H9 (cell line): Measurements from ENCODE around the gene RGS16. TPM values are rescaled to one million over a fixed set of nuclear protein-coding genes. Genes with fewer than 3 reads are reported as not detected.

ENCODE experiments used
- DNase-seq: peaks from one replicate; pipeline ENCODE4 v3.0.0-alpha.2; 2017
- H2AFZ ChIP-seq: one replicate; pipeline ENCODE4 v1.6.1; 2013; ENCODE audit warnings: mild to moderate bottlenecking, low read length, control low read depth, moderate library complexity
- H2AK5ac ChIP-seq: 2 replicates; pipeline ENCODE4 v1.6.1; 2013; ENCODE audit warnings: low read length, control low read depth, mixed read lengths; ENCODE audit not compliant: insufficient read length
- H2BK120ac ChIP-seq: one replicate; pipeline ENCODE4 v1.6.1; 2013; ENCODE audit warnings: low read depth, mild to moderate bottlenecking, low read length, control low read depth, inconsistent platforms; ENCODE audit not compliant: poor library complexity, severe bottlenecking
- H2BK12ac ChIP-seq: 2 replicates; pipeline ENCODE4 v1.6.1; 2013; ENCODE audit warnings: low read length, control low read depth, mixed read lengths, low read depth; ENCODE audit not compliant: insufficient read length
- H2BK15ac ChIP-seq: 2 replicates; pipeline ENCODE4 v1.6.1; 2013; ENCODE audit warnings: low read depth, low read length, control low read depth
- H2BK20ac ChIP-seq: one replicate; pipeline ENCODE4 v1.6.1; 2013; ENCODE audit warnings: low read depth, mild to moderate bottlenecking, low read length, control low read depth, inconsistent platforms; ENCODE audit not compliant: poor library complexity, severe bottlenecking
- H2BK5ac ChIP-seq: 2 replicates; pipeline ENCODE4 v1.6.1; 2013; ENCODE audit warnings: low read length, control low read depth, mixed read lengths; ENCODE audit not compliant: insufficient read length
- H3K14ac ChIP-seq: 2 replicates; pipeline ENCODE4 v1.6.1; 2013; ENCODE audit warnings: low read length, control low read depth; ENCODE audit not compliant: insufficient read depth
- H3K18ac ChIP-seq: 2 replicates; pipeline ENCODE4 v1.6.1; 2013; ENCODE audit warnings: low read depth, mild to moderate bottlenecking, mixed read lengths, low read length, control low read depth; ENCODE audit not compliant: insufficient read length
- H3K23ac ChIP-seq: 2 replicates; pipeline ENCODE4 v1.6.1; 2013; ENCODE audit warnings: low read length, control low read depth, mixed read lengths, low read depth; ENCODE audit not compliant: insufficient read length
- H3K23me2 ChIP-seq: 2 replicates; pipeline ENCODE4 v1.6.1; 2013; ENCODE audit warnings: low read depth, mild to moderate bottlenecking, mixed read lengths, low read length, control low read depth; ENCODE audit not compliant: insufficient read length, poor library complexity, severe bottlenecking
- H3K27ac ChIP-seq: 2 replicates; pipeline ENCODE4 v1.5.1; 2013; ENCODE audit warnings: low read length, control low read depth, mixed read lengths, low read depth; ENCODE audit not compliant: insufficient read length
- H3K27me3 ChIP-seq: 2 replicates; pipeline ENCODE4 v1.6.1; 2013; ENCODE audit warnings: low read length, control low read depth, inconsistent platforms; ENCODE audit not compliant: insufficient read depth
- H3K4ac ChIP-seq: 2 replicates; pipeline ENCODE4 v1.6.1; 2013; ENCODE audit warnings: low read depth, mild to moderate bottlenecking, control low read depth, inconsistent platforms, low read length, moderate library complexity
- H3K4me1 ChIP-seq: 2 replicates; pipeline ENCODE4 v1.6.1; 2013; ENCODE audit warnings: low read length, control low read depth, inconsistent platforms; ENCODE audit not compliant: insufficient read depth
- H3K4me2 ChIP-seq: 2 replicates; pipeline ENCODE4 v1.6.1; 2013; ENCODE audit warnings: low read length, control low read depth, mixed read lengths; ENCODE audit not compliant: insufficient read length, insufficient read depth
- H3K56ac ChIP-seq: 2 replicates; pipeline ENCODE4 v1.6.1; 2013; ENCODE audit warnings: low read depth, mild to moderate bottlenecking, mixed read lengths, low read length, control low read depth; ENCODE audit not compliant: insufficient read length
- H3K79me1 ChIP-seq: 2 replicates; pipeline ENCODE4 v1.6.1; 2013; ENCODE audit warnings: low read depth, mild to moderate bottlenecking, moderate library complexity, low read length, control low read depth, inconsistent platforms; ENCODE audit not compliant: insufficient read depth, poor library complexity, severe bottlenecking
- H3K79me2 ChIP-seq: 2 replicates; pipeline ENCODE4 v1.6.1; 2013; ENCODE audit warnings: low read length, control low read depth, inconsistent platforms; ENCODE audit not compliant: insufficient read depth
- H3K9ac ChIP-seq: 2 replicates; pipeline ENCODE4 v1.6.1; 2013; ENCODE audit warnings: low read length, control low read depth, mixed read lengths; ENCODE audit not compliant: insufficient read length; ENCODE audit errors: extremely low read depth
- H3K9me3 ChIP-seq: one replicate; pipeline ENCODE4 v1.6.1; 2013; ENCODE audit warnings: low read depth, low read length, inconsistent platforms; ENCODE audit not compliant: control insufficient read depth
- H3T11ph ChIP-seq: one replicate; pipeline ENCODE4 v1.6.1; 2013; ENCODE audit warnings: mild to moderate bottlenecking, low read length, control low read depth, inconsistent platforms
- H4K20me1 ChIP-seq: one replicate; pipeline ENCODE4 v1.6.1; 2013; ENCODE audit not compliant: control insufficient read depth, insufficient read length, insufficient read depth
- H4K5ac ChIP-seq: 2 replicates; pipeline ENCODE4 v1.6.1; 2013; ENCODE audit warnings: low read depth, mild to moderate bottlenecking, mixed read lengths, low read length, control low read depth; ENCODE audit not compliant: insufficient read length
- H4K8ac ChIP-seq: replicated peaks from 2 replicates; pipeline ENCODE4 v1.6.1; 2013; ENCODE audit warnings: low read length, control low read depth, mixed read lengths, low read depth; ENCODE audit not compliant: insufficient read length
- H4K91ac ChIP-seq: 2 replicates; pipeline ENCODE4 v1.6.1; 2013; ENCODE audit warnings: low read depth, mild to moderate bottlenecking, moderate library complexity, mixed read lengths, low read length, control low read depth; ENCODE audit not compliant: insufficient read length
- H3K27ac Mint-ChIP-seq, 3 experiments: 2 replicates in 2 of 3; 3 replicates in 1 of 3; pipeline ENCODE4 v1.8.0; 2020 to 2021; ENCODE audit warnings: mixed read lengths in 3 of 3, mild to moderate bottlenecking in 1 of 3, moderate library complexity in 1 of 3
- H3K27me3 Mint-ChIP-seq: 2 replicates; pipeline ENCODE4 v1.8.0; 2021; ENCODE audit warnings: low read depth, mild to moderate bottlenecking, moderate library complexity, mixed read lengths
- H3K36me3 Mint-ChIP-seq, 3 experiments: 2 replicates in 2 of 3; 3 replicates in 1 of 3; pipeline ENCODE4 v1.8.0; 2020 to 2021; ENCODE audit warnings: low read depth in 3 of 3, mixed read lengths in 3 of 3; ENCODE audit not compliant: insufficient read depth in 1 of 3
- H3K4me1 Mint-ChIP-seq, 2 experiments: 2 replicates each; pipeline ENCODE4 v1.8.0; 2020; ENCODE audit warnings: mixed read lengths in 2 of 2
- H3K4me3 Mint-ChIP-seq, 2 experiments: 2 replicates in 1 of 2; 3 replicates in 1 of 2; pipeline ENCODE4 v1.8.0; 2020 to 2021; ENCODE audit warnings: mild to moderate bottlenecking in 2 of 2, mixed read lengths in 2 of 2, moderate library complexity in 1 of 2
- H3K9me3 Mint-ChIP-seq, 2 experiments: 2 replicates in 1 of 2; 3 replicates in 1 of 2; pipeline ENCODE4 v1.8.0; 2020; ENCODE audit warnings: mild to moderate bottlenecking in 2 of 2, mixed read lengths in 2 of 2, moderate library complexity in 1 of 2
- CTCF ChIP-seq: fragments of 200-600 bp; sonication (generic); conservative IDR thresholded peaks from 3 replicates; pipeline ENCODE4 v1.8.0; 2021; ENCODE audit warnings: antibody characterized with exemption, mild to moderate bottlenecking
- WGBS: extraction: QIAGEN DNeasy Blood & Tissue Kit; methylation state at CpG from one replicate; pipeline ENCODE4 v1.1.7; 2013; ENCODE audit warnings: missing lambda C conversion rate, low lambda C conversion rate, mixed read lengths; ENCODE audit not compliant: insufficient read length; ENCODE audit errors: extremely low coverage; 5-methylcytosine and 5-hydroxymethylcytosine counted together
- total RNA-seq: library from RNA; stranded (reverse); gene quantifications from 2 replicates; pipeline ENCODE4 v1.2.1, GENCODE V29; 2021

Gene RGS16
- total RNA-seq, 1 experiment from 2014 or later: 6.9 TPM

- Histone ChIP-seq H4K5ac (no peak overlapping the region), H3K79me2 (no peaks in the 10 kb centered on the region), H3K23me2 (no peaks in the 10 kb centered on the region), H3T11ph (no peak overlapping the region), H2BK12ac (no peak overlapping the region), H3K4ac (no peak overlapping the region), H3K9ac (no peak overlapping the region), H3K4me2 (no peak overlapping the region), H3K27ac (no peak overlapping the region), H2AK5ac (no peak overlapping the region), H3K9me3 (no peaks in the 10 kb centered on the region), H3K79me1 (no peaks in the 10 kb centered on the region), H2BK20ac (no peak overlapping the region), H2BK120ac (no peak overlapping the region), H4K8ac (no peak overlapping the region), H3K18ac (no peak overlapping the region), H3K4me1 (peaks cover 2% of the 10 kb centered on the region), H3K27me3 (no peaks in the 10 kb centered on the region), H4K91ac (no peak overlapping the region), H3K56ac (no peak overlapping the region), H2BK5ac (no peak overlapping the region), H3K23ac (no peak overlapping the region), H4K20me1 (no peaks in the 10 kb centered on the region), H2AFZ (no peak overlapping the region), H3K14ac (no peak overlapping the region), H2BK15ac (no peak overlapping the region)
- Mint-ChIP-seq H3K27ac (no peak overlapping the region), H3K9me3 (peaks cover 5 to 9% of the 10 kb centered on the region in 2 experiments; a peak in 4 of 5 replicates), H3K36me3 (peaks cover 0 to 9% (median 0%) of the 10 kb centered on the region in 3 experiments; a peak in 2 of 7 replicates), H3K27me3 (no peaks in the 10 kb centered on the region; the same call in none of the 2 replicates), H3K4me1 (peaks cover 23 to 24% of the 10 kb centered on the region in 2 experiments), H3K4me3 (no peak overlapping the region)
- WGBS: no CpG with 5 or more reads among the region's 3 CpGs
- DNase-seq: no peak
- no peak for TF ChIP-seq CTCF
These were observed 20.8 kb upstream of the RGS16 start for GRCh38 chr1:182625024-182625423.
